Psoas muscle (tissue), 8 donors: ENCODE data around the gene MAPK8. TPM values are rescaled to one million over a fixed set of nuclear protein-coding genes. Genes with fewer than 3 reads are reported as not detected.

ENCODE experiments used
- ATAC-seq, 4 donors: fragments of 200-7000 bp; cut with Tn5 transposase; one replicate each; pipeline ENCODE4 v1.9.1; 2020; ENCODE audit warnings: moderate library complexity in 3 of 4, mild to moderate bottlenecking in 2 of 4
- DNase-seq, 2 donors: peaks; one replicate each; pipeline ENCODE4 v3.0.0-alpha.2; 2020
- H3K27ac ChIP-seq: fragments of 200-600 bp; one replicate; pipeline ENCODE4 v1.8.0; 2022
- H3K27me3 ChIP-seq, 3 donors: fragments of 200-600 bp in 1 of 3; one replicate each; pipeline versions ENCODE4 v1.6.1 to v1.8.0; 2013 to 2022; ENCODE audit warnings: low read length in 2 of 3, mild to moderate bottlenecking in 2 of 3, moderate library complexity in 1 of 3; ENCODE audit not compliant: insufficient read depth in 3 of 3
- H3K36me3 ChIP-seq, 2 donors: fragments of 200-600 bp in 1 of 2; one replicate each; pipeline versions ENCODE4 v1.6.1 to v1.8.0; 2013 to 2022; ENCODE audit warnings: low read depth in 1 of 2, mild to moderate bottlenecking in 1 of 2, moderate library complexity in 1 of 2; ENCODE audit not compliant: insufficient read depth in 1 of 2
- H3K4me1 ChIP-seq: fragments of 200-600 bp; one replicate; pipeline ENCODE4 v1.8.0; 2022
- H3K4me3 ChIP-seq: fragments of 200-600 bp; one replicate; pipeline ENCODE4 v1.8.0; 2022; ENCODE audit warnings: mild to moderate bottlenecking
- H3K9me3 ChIP-seq: fragments of 200-600 bp; one replicate; pipeline ENCODE4 v1.8.0; 2022
- WGBS, 3 donors: extraction: QIAGEN DNeasy Blood & Tissue Kit; methylation state at CpG; one replicate each; pipeline versions ENCODE4 v1.1.6 to v1.1.7; 2013; 5-methylcytosine and 5-hydroxymethylcytosine counted together
- intact Hi-C, 2 donors: fragments of 100-400 bp; cut with DNase I; formaldehyde crosslinking; loops; one replicate each; pipeline versions ENCODE4 v1.11.0 to v1.14.2; 2022
- polyA plus RNA-seq, 3 donors: library from polyadenylated mRNA; stranded (reverse); fragments of 200-250 nt; gene quantifications; one replicate each; pipeline ENCODE4 v1.2.3, GENCODE V29; 2013
- total RNA-seq, 4 donors: library from RNA; stranded (reverse); fragmentation: NEBNext Ultra II Directional in 2 of 4; extraction: Animal tissue kit (Norgen Biotek cat#: 25700) in 2 of 4; gene quantifications; one replicate each; pipeline versions ENCODE4 v1.2.1 to v1.2.4, GENCODE V29; 2021 to 2023
- TF ChIP-seq, protein P1 (sequence below): fragments of 200-600 bp; IDR thresholded peaks from one replicate; pipeline ENCODE4 v1.8.0; 2022; ENCODE audit warnings: antibody characterized with exemption
- donor health status: healthy with polysubstance abuse.
- donor health status: DM: no; HTN: no; CAD: no; lungs with moderate emphysema.
- donor health status: Bipolar disorder and iron deficiency.
- donor health status: healthy.
- donor health status: DM: yes; HTN: yes; CAD: no.
- donor health status: DM: no; HTN: no; CAD: no.
- donor health status: DM: no; HTN: no; CAD: no.
- donor health status: DM: yes; HTN: yes; CAD: no.

The MAPK8 gene
- total and polyA plus RNA-seq, 7 donors, result 10.8 to 32.3 (median 24.3) TPM

DNA sequence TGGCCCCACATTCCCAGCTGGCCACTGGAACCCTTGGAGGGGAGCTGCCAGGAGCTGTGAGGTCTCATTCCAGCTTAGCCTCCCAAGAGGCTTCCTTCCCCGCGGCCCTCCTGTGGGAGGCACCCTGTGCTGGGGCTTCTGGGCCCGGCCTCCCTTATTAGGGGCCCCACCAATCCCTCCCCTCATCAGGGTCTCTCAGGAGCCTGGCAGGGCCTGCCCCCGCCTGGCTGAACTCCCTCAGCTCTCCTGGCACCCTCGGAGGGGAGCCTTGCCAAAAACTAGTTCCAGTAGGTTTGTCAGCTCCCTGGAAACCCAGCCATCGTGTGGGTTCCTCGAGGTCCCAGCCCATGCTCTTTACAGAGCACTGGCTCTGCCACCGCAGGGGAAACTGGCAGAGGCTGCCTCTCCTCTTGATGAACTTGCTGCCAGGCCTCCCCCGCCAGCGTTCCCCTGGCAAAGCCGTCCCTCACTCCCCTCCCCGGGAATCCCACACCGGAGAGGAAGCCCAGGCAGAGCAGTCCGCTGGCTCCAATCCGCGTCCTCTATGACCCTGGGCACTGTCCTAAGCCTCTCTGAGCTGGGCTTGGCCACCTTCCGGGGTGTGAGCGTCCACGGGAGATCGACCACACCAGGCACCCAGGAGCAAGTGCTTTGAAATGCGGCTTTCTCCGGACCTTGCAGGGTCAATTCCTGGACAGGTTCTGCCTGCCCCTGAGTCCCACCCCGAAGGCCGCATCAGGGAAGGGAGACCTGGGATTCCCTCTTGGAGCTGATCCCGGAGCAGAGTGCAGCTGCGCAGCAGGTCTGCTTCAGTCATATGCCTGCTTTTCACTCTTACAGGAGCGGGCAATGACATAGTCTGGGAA lies 158.6 kb downstream of the MAPK8 start:
- ATAC-seq (peak; percentile 51 to 80 (median 76)), DNase-seq (no peak)
- Histone ChIP-seq H3K9me3 (no peaks in the 10 kb centered on the region), H3K27ac (no peak overlapping the region), H3K4me3 (peak overlapping the region; percentile 35), H3K27me3 (peaks cover 0 to 3% (median 0%) of the 10 kb centered on the region in 3 donors), H3K36me3 (no peaks in the 10 kb centered on the region), H3K4me1 (peaks cover 14% of the 10 kb centered on the region)
- 20 to 33% (median 21%) methylated on average over 23 to 27 of the region's 27 CpGs for WGBS, 3 donors
- TF ChIP-seq, protein P1, sequence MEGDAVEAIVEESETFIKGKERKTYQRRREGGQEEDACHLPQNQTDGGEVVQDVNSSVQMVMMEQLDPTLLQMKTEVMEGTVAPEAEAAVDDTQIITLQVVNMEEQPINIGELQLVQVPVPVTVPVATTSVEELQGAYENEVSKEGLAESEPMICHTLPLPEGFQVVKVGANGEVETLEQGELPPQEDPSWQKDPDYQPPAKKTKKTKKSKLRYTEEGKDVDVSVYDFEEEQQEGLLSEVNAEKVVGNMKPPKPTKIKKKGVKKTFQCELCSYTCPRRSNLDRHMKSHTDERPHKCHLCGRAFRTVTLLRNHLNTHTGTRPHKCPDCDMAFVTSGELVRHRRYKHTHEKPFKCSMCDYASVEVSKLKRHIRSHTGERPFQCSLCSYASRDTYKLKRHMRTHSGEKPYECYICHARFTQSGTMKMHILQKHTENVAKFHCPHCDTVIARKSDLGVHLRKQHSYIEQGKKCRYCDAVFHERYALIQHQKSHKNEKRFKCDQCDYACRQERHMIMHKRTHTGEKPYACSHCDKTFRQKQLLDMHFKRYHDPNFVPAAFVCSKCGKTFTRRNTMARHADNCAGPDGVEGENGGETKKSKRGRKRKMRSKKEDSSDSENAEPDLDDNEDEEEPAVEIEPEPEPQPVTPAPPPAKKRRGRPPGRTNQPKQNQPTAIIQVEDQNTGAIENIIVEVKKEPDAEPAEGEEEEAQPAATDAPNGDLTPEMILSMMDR, result no peak
- intact Hi-C loops, result no loop called here

DNA sequence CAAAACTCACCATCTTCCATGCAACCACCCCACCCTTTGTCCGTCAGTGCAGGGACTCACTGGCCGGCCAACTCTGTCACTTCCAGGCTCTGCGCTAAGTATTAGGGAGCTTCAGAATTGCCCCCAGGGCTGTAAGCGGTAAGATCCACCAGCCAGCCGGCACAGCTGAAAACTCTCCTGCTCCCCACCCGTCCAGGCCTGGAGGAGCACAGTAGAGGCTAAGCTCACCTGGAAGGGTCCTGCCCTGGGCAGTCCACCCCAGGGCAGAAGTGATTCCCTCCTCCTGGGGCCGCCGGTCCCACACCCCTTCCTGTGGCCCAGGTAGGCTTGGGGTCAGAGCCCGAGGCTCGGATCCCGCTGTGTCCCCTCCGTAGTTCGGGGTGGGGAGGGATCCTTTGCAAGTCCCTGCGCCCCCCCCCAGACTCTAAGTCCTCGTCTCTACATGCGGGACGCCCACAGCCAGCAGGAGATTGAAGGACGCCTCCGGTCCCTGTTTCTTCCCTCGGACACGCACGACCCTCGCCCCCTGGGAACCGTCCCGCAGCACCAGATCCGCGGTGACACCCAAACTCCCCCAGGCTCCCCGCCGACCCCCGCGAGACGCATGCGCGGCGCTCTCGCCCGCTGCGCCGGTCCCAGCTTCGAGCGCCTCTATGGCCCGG lies 159.5 kb downstream of the MAPK8 start:
- no peak overlapping the region for H3K27ac ChIP-seq
- intact Hi-C loops, result no loop called here
- WGBS, 3 donors, result 13 to 33% (median 22%) methylated on average over 24 to 42 of the region's 42 CpGs
- DNase-seq, result no peak
- no peaks in the 10 kb centered on the region for H3K9me3 ChIP-seq
- H3K27me3 ChIP-seq, result peaks cover 0 to 3% (median 0%) of the 10 kb centered on the region in 3 donors
- peak in 2 of 4 donors; percentile 16 to 30 for ATAC-seq
- H3K4me1 ChIP-seq, result peaks cover 14% of the 10 kb centered on the region
- TF ChIP-seq, protein P1, result no peak
- H3K36me3 ChIP-seq, result no peaks in the 10 kb centered on the region
- H3K4me3 ChIP-seq, result peak overlapping the region; percentile 35

DNA sequence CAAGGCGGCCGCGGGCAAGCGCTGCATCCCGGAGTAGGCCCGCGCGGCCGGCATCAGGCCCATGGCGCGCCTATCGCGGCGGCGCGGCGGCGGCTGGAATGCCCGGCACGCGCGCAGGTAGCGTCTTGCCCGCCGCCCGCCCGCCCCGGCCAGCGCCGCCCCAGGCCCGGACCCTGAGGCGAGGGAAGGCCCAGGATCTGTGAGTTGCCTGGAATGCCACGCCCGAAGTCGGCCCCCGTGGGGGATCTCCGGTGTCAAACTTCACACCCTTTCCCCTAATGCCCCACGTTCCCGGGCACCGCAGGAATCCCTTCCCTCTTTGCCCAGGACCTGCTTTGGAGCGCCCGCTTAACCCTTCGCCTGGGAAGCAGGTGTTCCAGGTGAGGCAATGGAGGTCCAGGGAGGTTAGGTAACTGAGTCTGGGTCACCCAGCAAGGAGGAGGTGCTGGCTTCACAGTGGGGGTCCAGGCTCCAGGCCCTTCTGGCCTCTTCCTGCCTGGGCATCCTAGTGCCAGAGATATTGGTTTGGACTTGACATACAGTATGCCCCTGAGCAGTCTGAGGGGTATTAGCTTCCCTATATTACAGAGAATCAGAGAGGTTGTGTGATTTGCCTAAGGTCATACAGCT lies 160.2 kb downstream of the MAPK8 start:
- intact Hi-C loops, result no loop called here
- peaks cover 14% of the 10 kb centered on the region for H3K4me1 ChIP-seq
- TF ChIP-seq, protein P1, result no peak
- H3K27me3 ChIP-seq, result peaks cover 0 to 3% (median 0%) of the 10 kb centered on the region in 3 donors
- no peaks in the 10 kb centered on the region for H3K36me3 ChIP-seq
- H3K9me3 ChIP-seq, result no peaks in the 10 kb centered on the region
- DNase-seq, result peak in 1 of 2 donors; percentile 39
- no peak for ATAC-seq
- 19 to 33% (median 28%) methylated on average over 30 to 43 of the region's 43 CpGs for WGBS, 3 donors
- no peak overlapping the region for H3K27ac ChIP-seq
- H3K4me3 ChIP-seq, result no peak overlapping the region

DNA sequence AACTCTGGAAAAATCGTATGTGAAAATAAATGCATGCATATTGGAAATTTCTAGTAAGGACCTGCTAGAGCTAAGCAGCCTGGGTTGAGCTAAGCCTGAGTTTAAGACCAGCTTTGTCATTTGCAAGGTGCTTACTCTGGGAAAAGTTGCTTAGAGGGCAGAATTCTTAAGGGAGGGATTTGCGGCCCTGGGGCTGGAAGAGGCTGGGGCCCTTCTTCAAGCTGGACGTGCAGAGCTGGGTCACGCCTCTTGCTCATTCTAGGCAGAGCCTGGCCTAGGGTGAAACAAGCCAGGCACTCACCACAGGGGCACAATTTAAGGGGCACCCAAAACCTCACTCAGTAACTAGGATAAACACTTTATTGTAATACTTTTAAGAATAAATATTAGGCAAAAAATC lies 161.2 kb downstream of the MAPK8 start:
- Histone ChIP-seq H3K36me3 (no peaks in the 10 kb centered on the region), H3K27me3 (peaks cover 0 to 3% (median 0%) of the 10 kb centered on the region in 3 donors), H3K27ac (no peak overlapping the region), H3K9me3 (no peaks in the 10 kb centered on the region), H3K4me3 (no peak overlapping the region), H3K4me1 (peaks cover 14% of the 10 kb centered on the region)
- ATAC-seq (no peak), DNase-seq (no peak)
- 85 to 91% (median 86%) methylated on average over 4 of the region's 4 CpGs for WGBS, 3 donors
- TF ChIP-seq, protein P1, result no peak
- intact Hi-C loops, result no loop called here
